GM18868 (cell line): ENCODE results near the gene IFNLR1.
"Not testable (repeated sequence)": the region's sequence is repeated elsewhere in the genome, so short reads cannot be mapped to it uniquely, and the experiment has no call there.

ENCODE experiments used
- ATAC-seq: cut with Tn5 transposase; IDR thresholded peaks from one replicate; pipeline ENCODE4 v1.9.1; 2021; ENCODE audit warnings: mild to moderate bottlenecking, moderate library complexity; ENCODE audit not compliant: unreplicated experiment

IFNLR1 gene

GRCh38 chr1:24186993-24187790 lies at the start of gene IFNLR1:
Gene IFNLR1, minus strand, starts transcription at chr1:24187289. Its CDS starts 41 bp downstream, at chr1:24187248.
- ATAC-seq, result peak; percentile 42

GRCh38 chr1:24235921-24236788 lies 49.1 kb upstream of the IFNLR1 start:
- ATAC-seq, result peak; percentile 70

- no peak for ATAC-seq
Measured at GRCh38 chr1:24233684-24234600, 46.9 kb upstream of the IFNLR1 start.

- ATAC-seq, result no peak
Measured at GRCh38 chr1:24231701-24232100, 44.6 kb upstream of the IFNLR1 start.

GRCh38 chr1:24228311-24228710 lies 41.2 kb upstream of the IFNLR1 start:
- peak; percentile 68 for ATAC-seq

- no peak for ATAC-seq
Measured at GRCh38 chr1:24226749-24227148, 39.7 kb upstream of the IFNLR1 start.

- ATAC-seq, result no peak
Measured at GRCh38 chr1:24224761-24225160, 37.7 kb upstream of the IFNLR1 start.

GRCh38 chr1:24224086-24224485 lies 37.0 kb upstream of the IFNLR1 start:
- ATAC-seq, result no peak

- no peak for ATAC-seq
Measured at GRCh38 chr1:24222793-24223192, 35.7 kb upstream of the IFNLR1 start.

- no peak for ATAC-seq
Measured at GRCh38 chr1:24222008-24222605, 35.0 kb upstream of the IFNLR1 start.

- no peak for ATAC-seq
Measured at GRCh38 chr1:24221246-24221645, 34.2 kb upstream of the IFNLR1 start.

- ATAC-seq, result no peak
Measured at GRCh38 chr1:24216276-24217074, 29.4 kb upstream of the IFNLR1 start.

GRCh38 chr1:24215226-24215814 lies 28.2 kb upstream of the IFNLR1 start:
- no peak for ATAC-seq

- no peak for ATAC-seq
Measured at GRCh38 chr1:24212376-24212775, 25.3 kb upstream of the IFNLR1 start.

GRCh38 chr1:24210195-24210627 lies 23.1 kb upstream of the IFNLR1 start:
- no peak for ATAC-seq

- no peak for ATAC-seq
Measured at GRCh38 chr1:24209097-24209496, 22.0 kb upstream of the IFNLR1 start.

GRCh38 chr1:24207709-24208108 lies 20.6 kb upstream of the IFNLR1 start:
- ATAC-seq, result no peak

- not testable (repeated sequence) for ATAC-seq
Measured at GRCh38 chr1:24207395-24207687, 20.3 kb upstream of the IFNLR1 start.
